Nephron progenitor cell (in vitro differentiated cells): Measurements from ENCODE around the gene GRXCR1.

ENCODE experiments used
- DNase-seq: peaks from one replicate; pipeline ENCODE4 v3.0.0; 2021
- H3K27ac Mint-ChIP-seq: 2 replicates; pipeline ENCODE4 v1.8.0; 2021; ENCODE audit warnings: mild to moderate bottlenecking, moderate library complexity, mixed read lengths
- H3K27me3 Mint-ChIP-seq: 2 replicates; pipeline ENCODE4 v1.8.0; 2021; ENCODE audit warnings: mild to moderate bottlenecking, low read depth, mixed read lengths; ENCODE audit not compliant: poor library complexity
- H3K36me3 Mint-ChIP-seq: 2 replicates; pipeline ENCODE4 v1.8.0; 2021; ENCODE audit warnings: low read depth, mixed read lengths
- H3K4me1 Mint-ChIP-seq: 2 replicates; pipeline ENCODE4 v1.8.0; 2021; ENCODE audit warnings: mixed read lengths
- H3K4me3 Mint-ChIP-seq: 2 replicates; pipeline ENCODE4 v1.8.0; 2021; ENCODE audit warnings: mild to moderate bottlenecking, moderate library complexity, mixed read lengths
- H3K9me3 Mint-ChIP-seq: 2 replicates; pipeline ENCODE4 v1.8.0; 2021; ENCODE audit warnings: mild to moderate bottlenecking, moderate library complexity, mixed read lengths
- CTCF ChIP-seq: fragments of 200-600 bp; sonication (generic); IDR thresholded peaks from 2 replicates; pipeline ENCODE4 v1.5.0; 2021; ENCODE audit warnings: antibody characterized with exemption

GRXCR1 gene

GRCh38 chr4:43048570-43048969 is 156.1 kb downstream of the GRXCR1 start:
- no peaks in the 10 kb centered on the region for H3K27me3 Mint-ChIP-seq
- H3K9me3 Mint-ChIP-seq: no peaks in the 10 kb centered on the region
- no peak overlapping the region for H3K4me3 Mint-ChIP-seq
- H3K27ac Mint-ChIP-seq: no peak overlapping the region
- H3K4me1 Mint-ChIP-seq: peaks cover 15% of the 10 kb centered on the region
- TF ChIP-seq CTCF: no peak
- H3K36me3 Mint-ChIP-seq: no peaks in the 10 kb centered on the region
- DNase-seq: no peak

- no peak for TF ChIP-seq CTCF
- Mint-ChIP-seq H3K27ac (no peak overlapping the region), H3K4me1 (peaks cover 15% of the 10 kb centered on the region), H3K27me3 (no peaks in the 10 kb centered on the region), H3K9me3 (no peaks in the 10 kb centered on the region), H3K4me3 (no peak overlapping the region), H3K36me3 (no peaks in the 10 kb centered on the region)
- DNase-seq: no peak
Observed at GRCh38 chr4:43049326-43049725, 156.8 kb downstream of the GRXCR1 start.

DNA sequence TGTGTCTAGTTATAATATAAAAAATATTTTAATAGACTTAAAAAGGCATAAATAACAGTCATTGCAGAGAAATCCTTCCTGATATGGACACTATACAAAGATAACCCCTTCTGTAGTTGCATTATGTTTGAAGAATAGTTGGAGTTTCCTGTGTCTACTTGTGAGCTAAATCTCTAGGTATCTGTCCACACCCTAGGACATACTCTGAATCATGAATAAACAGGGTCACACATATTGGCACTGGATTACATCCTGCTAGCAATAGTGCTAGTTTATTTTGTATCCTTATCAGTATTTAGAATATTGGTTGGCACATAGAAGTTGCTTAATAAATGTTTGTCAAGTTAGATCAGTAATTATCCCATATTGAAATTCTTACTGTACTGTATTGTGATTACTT is 173.9 kb downstream of the GRXCR1 start:
- peaks cover 2% of the 10 kb centered on the region for H3K27me3 Mint-ChIP-seq
- H3K9me3 Mint-ChIP-seq: peaks cover 5% of the 10 kb centered on the region
- H3K27ac Mint-ChIP-seq: no peak overlapping the region
- no peak for DNase-seq
- H3K4me3 Mint-ChIP-seq: no peak overlapping the region
- no peaks in the 10 kb centered on the region for H3K36me3 Mint-ChIP-seq
- no peaks in the 10 kb centered on the region for H3K4me1 Mint-ChIP-seq
- TF ChIP-seq CTCF: no peak

- Mint-ChIP-seq H3K36me3 (no peaks in the 10 kb centered on the region), H3K27ac (no peak overlapping the region), H3K27me3 (peaks cover 2% of the 10 kb centered on the region), H3K4me3 (no peak overlapping the region), H3K9me3 (peaks cover 31% of the 10 kb centered on the region), H3K4me1 (no peaks in the 10 kb centered on the region)
- no peak for DNase-seq
- no peak for TF ChIP-seq CTCF
Observed at GRCh38 chr4:43071069-43071468, 178.6 kb downstream of the GRXCR1 start.
